KMS-11 (cell line): ENCODE results near the gene PCDHA11.
"Not testable (repeated sequence)": the region's sequence is repeated elsewhere in the genome, so short reads cannot be mapped to it uniquely, and the experiment has no call there.

Source experiments
- H2AFZ ChIP-seq: fragments of 200-600 bp; sonication (generic); 2 replicates; pipeline ENCODE4 v1.6.1; 2016; ENCODE audit warnings: antibody characterized with exemption, mixed run types, low read depth
- H3K27ac ChIP-seq: fragments of 200-600 bp; sonication (generic); 2 replicates; pipeline ENCODE4 v1.6.1; 2016; ENCODE audit warnings: mild to moderate bottlenecking, mixed run types
- H3K27me3 ChIP-seq: fragments of 200-600 bp; sonication (generic); 2 replicates; pipeline ENCODE4 v1.6.1; 2017; ENCODE audit warnings: mild to moderate bottlenecking, low read depth, mixed run types, moderate library complexity; ENCODE audit not compliant: insufficient read depth
- H3K36me3 ChIP-seq: fragments of 200-600 bp; sonication (generic); 2 replicates; pipeline ENCODE4 v1.6.1; 2017; ENCODE audit warnings: mild to moderate bottlenecking, mixed run types; ENCODE audit not compliant: insufficient read depth
- H3K4me1 ChIP-seq: fragments of 200-600 bp; sonication (generic); 2 replicates; pipeline ENCODE4 v1.6.1; 2016; ENCODE audit warnings: mild to moderate bottlenecking, low read depth, mixed run types; ENCODE audit not compliant: poor library complexity, severe bottlenecking
- H3K4me2 ChIP-seq: fragments of 200-600 bp; sonication (generic); 2 replicates; pipeline ENCODE4 v1.7.0; 2016; ENCODE audit warnings: mild to moderate bottlenecking, mixed run types
- H3K4me3 ChIP-seq: fragments of 200-600 bp; sonication (generic); IDR thresholded peaks from 2 replicates; pipeline ENCODE4 v1.6.1; 2017; ENCODE audit warnings: low read depth, low read length, mixed read lengths; ENCODE audit not compliant: insufficient read depth
- H3K79me2 ChIP-seq: fragments of 200-600 bp; sonication (generic); 2 replicates; pipeline ENCODE4 v1.6.1; 2016; ENCODE audit warnings: low read depth, mixed run types; ENCODE audit not compliant: insufficient read depth
- H3K9ac ChIP-seq: fragments of 200-600 bp; sonication (generic); 2 replicates; pipeline ENCODE4 v1.6.1; 2016; ENCODE audit warnings: mild to moderate bottlenecking, mixed run types
- H4K20me1 ChIP-seq: fragments of 200-600 bp; sonication (generic); 2 replicates; pipeline ENCODE4 v1.6.1; 2016; ENCODE audit warnings: mild to moderate bottlenecking, mixed run types; ENCODE audit not compliant: insufficient read depth
- CTCF ChIP-seq: fragments of 200-600 bp; sonication (generic); conservative IDR thresholded peaks from 2 replicates; pipeline ENCODE4 v1.6.1; 2017; ENCODE audit warnings: low read depth, mild to moderate bottlenecking, antibody characterized with exemption, low read length, moderate library complexity, mixed read lengths

Gene PCDHA11

GRCh38 chr5:140870221-140871201 lies 1.8 kb downstream of the PCDHA11 start:
- no peak overlapping the region for H3K4me2 ChIP-seq
- no peaks in the 10 kb centered on the region for H3K79me2 ChIP-seq
- no peak overlapping the region for H2AFZ ChIP-seq
- no peaks in the 10 kb centered on the region for H3K4me1 ChIP-seq
- H3K9ac ChIP-seq = no peak overlapping the region
- H3K36me3 ChIP-seq = no peaks in the 10 kb centered on the region
- H4K20me1 ChIP-seq = no peaks in the 10 kb centered on the region
- no peak for TF ChIP-seq CTCF
- no peak overlapping the region for H3K4me3 ChIP-seq
- no peaks in the 10 kb centered on the region for H3K27me3 ChIP-seq
- H3K27ac ChIP-seq = no peak overlapping the region

GRCh38 chr5:140875085-140876065 lies 6.6 kb downstream of the PCDHA11 start, which contains the start of gene PCDHA12:
Gene PCDHA12 (plus strand): TSS chr5:140875308. CDS start chr5:140875473, 165 bp downstream.
- no peak within 1 kb of the TSS for H3K4me3 ChIP-seq
- H3K9ac ChIP-seq = no peak within 1 kb of the TSS
- H3K27me3 ChIP-seq = no peaks in the 10 kb centered on the region
- H3K79me2 ChIP-seq = no peaks in the 10 kb centered on the region
- no peaks in the 10 kb centered on the region for H3K4me1 ChIP-seq
- no peaks in the 10 kb centered on the region for H3K36me3 ChIP-seq
- H2AFZ ChIP-seq = no peak within 1 kb of the TSS
- no peak for TF ChIP-seq CTCF
- no peaks in the 10 kb centered on the region for H4K20me1 ChIP-seq
- H3K4me2 ChIP-seq = no peak within 1 kb of the TSS
- no peak within 1 kb of the TSS for H3K27ac ChIP-seq

- H3K4me1 ChIP-seq, H3K36me3 ChIP-seq, H3K4me3 ChIP-seq, H3K79me2 ChIP-seq, H4K20me1 ChIP-seq, H3K4me2 ChIP-seq, H3K9ac ChIP-seq, H3K27me3 ChIP-seq, H2AFZ ChIP-seq, H3K27ac ChIP-seq: not testable (repeated sequence)
Measured at GRCh38 chr5:140876541-140877261, 7.9 kb downstream of the PCDHA11 start.

GRCh38 chr5:140877262-140877581 lies 8.5 kb downstream of the PCDHA11 start:
- H3K9ac ChIP-seq = no peak overlapping the region
- no peaks in the 10 kb centered on the region for H3K36me3 ChIP-seq
- no peaks in the 10 kb centered on the region for H3K27me3 ChIP-seq
- TF ChIP-seq CTCF = no peak
- no peak overlapping the region for H3K4me2 ChIP-seq
- no peak overlapping the region for H3K27ac ChIP-seq
- H2AFZ ChIP-seq = no peak overlapping the region
- no peaks in the 10 kb centered on the region for H4K20me1 ChIP-seq
- H3K4me3 ChIP-seq = no peak overlapping the region
- no peaks in the 10 kb centered on the region for H3K4me1 ChIP-seq
- H3K79me2 ChIP-seq = no peaks in the 10 kb centered on the region
